ENCODE measurements around the gene LHX3. TPM values are rescaled to one million over a fixed set of nuclear protein-coding genes. Genes with fewer than 3 reads are reported as not detected.

Gene LHX3
- total and polyA plus RNA-seq, 4 donors: not detected

DNA sequence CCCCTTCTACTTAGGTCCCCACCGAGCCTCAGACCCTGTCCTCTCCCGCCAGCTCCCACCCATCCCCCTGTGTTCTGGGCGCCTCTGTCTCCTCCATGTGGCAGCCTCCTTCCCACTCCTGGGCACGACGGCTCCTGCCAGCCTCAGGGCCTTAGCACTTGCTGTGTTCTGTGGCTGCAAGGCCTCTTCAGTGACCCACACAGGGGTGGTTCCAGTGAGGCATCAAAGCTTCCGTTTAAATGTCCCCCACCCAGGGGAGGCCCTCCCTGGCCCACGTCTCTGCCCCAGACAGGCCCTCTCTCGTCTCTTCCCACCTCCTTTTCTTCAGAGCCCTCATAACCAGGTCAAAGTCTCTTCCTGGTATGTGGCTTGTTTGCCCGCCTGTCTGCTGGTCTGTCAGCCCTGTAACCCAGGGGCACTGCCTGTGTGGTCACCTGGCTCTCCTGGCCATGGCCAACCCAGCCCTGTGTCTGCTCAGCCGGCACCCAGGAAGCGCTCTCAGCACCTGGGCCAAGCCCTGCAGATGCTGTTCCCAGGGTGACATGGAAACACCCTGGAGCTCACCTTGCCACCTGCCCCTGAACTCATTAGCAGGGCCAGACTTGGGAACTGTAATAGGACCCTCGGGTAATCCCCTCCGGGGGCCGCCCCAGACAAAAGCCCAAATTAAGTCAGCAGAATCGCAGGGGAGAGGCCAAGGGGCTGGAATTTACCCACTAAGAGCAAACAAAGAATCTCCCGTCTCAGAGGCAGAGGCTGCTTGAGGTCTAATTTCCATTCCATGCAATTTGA, 33.7 kb downstream of the LHX3 start:
- peaks cover 0 to 11% (median 0%) of the 10 kb centered on the region in 5 donors for H3K4me1 ChIP-seq (ENCODE audit: control insufficient read depth in 5 of 5, insufficient read depth in 5 of 5, low read length in 5 of 5)
- H3K4me3 ChIP-seq: no peak overlapping the region
- ATAC-seq (ENCODE audit: insufficient read depth, low FRiP score) (no peak), DNase-seq (peak; percentile 22 to 43 (median 37))
- no peak overlapping the region for H3K9ac ChIP-seq (ENCODE audit: insufficient read depth in 1 of 2, low read length in 2 of 2)
- no peak overlapping the region for H3K27ac ChIP-seq (ENCODE audit: low read depth in 1 of 2, low read length in 1 of 2)
- no peaks in the 10 kb centered on the region for H3K9me3 ChIP-seq (ENCODE audit: control insufficient read depth in 4 of 4, insufficient read depth in 3 of 4, low read length in 3 of 4)
- TF ChIP-seq CTCF (IDR thresholded peaks at IDR 0.05; ENCODE audit: control extremely low read depth, extremely low read depth): no peak
- 43 to 66% methylated on average over 16 of the region's 16 CpGs for WGBS, 2 donors
- peaks cover 0 to 2% (median 0%) of the 10 kb centered on the region in 3 donors for H3K27me3 ChIP-seq (ENCODE audit: control insufficient read depth in 3 of 3, insufficient read depth in 3 of 3, low read length in 2 of 3)
- no peaks in the 10 kb centered on the region for H3K36me3 ChIP-seq (ENCODE audit: control insufficient read depth in 4 of 4, insufficient read depth in 4 of 4, low read length in 4 of 4)

DNA sequence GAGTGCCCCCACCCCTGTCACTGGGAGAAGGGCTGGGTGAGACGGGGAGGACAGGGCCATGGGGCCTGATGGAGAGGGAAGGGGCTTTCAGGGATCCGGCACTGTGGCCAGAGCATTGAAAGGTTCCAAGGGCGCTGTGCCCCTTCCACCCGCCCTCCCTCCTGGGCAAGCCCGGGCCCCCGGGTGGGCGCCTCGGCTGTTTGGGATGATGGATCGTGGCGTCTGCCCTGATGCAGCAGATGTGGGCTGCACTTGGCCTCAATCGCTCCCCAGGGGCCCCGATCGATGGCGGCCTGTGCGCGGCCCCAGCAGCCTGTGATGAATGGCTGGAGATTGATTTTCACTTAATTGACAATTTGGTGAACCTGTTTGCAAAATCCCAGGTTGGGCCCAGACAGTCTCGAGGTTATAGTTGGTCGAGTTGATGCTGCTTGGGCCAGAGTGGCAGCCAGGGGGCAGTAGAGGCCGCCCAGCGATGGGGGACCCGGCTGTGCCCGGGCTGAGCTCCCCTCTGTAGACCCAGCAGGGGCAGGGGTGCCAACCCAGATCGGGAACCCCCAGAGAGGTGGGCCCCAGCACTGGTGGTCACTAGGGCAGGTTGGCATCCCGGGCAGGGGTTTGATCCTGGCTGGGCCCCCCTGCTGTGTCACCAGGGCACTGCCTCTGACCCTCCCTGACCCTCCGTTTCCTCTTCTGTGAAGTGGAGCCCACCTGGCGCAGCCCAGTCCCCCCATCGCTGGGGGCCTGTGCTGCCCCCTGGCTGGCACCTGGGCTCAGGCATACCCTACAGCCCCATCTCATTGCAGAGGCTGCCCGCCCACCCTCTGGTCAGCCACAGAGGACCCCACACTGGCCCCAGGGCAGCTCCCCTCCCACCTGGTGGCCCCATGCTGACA, 34.7 kb downstream of the LHX3 start:
- no peak overlapping the region for H3K27ac ChIP-seq (ENCODE audit: low read depth in 1 of 2, low read length in 1 of 2)
- H3K27me3 ChIP-seq (ENCODE audit: control insufficient read depth in 3 of 3, insufficient read depth in 3 of 3, low read length in 2 of 3): peaks cover 0 to 2% (median 0%) of the 10 kb centered on the region in 3 donors
- H3K4me3 ChIP-seq: no peak overlapping the region
- H3K9ac ChIP-seq (ENCODE audit: insufficient read depth in 1 of 2, low read length in 2 of 2): no peak overlapping the region
- WGBS, 2 donors: 43 to 51% methylated on average over 28 of the region's 28 CpGs
- no peaks in the 10 kb centered on the region for H3K9me3 ChIP-seq (ENCODE audit: control insufficient read depth in 4 of 4, insufficient read depth in 3 of 4, low read length in 3 of 4)
- DNase-seq (peak in 1 of 3 donors; percentile 43), ATAC-seq (ENCODE audit: insufficient read depth, low FRiP score) (no peak)
- no peaks in the 10 kb centered on the region for H3K36me3 ChIP-seq (ENCODE audit: control insufficient read depth in 4 of 4, insufficient read depth in 4 of 4, low read length in 4 of 4)
- H3K4me1 ChIP-seq (ENCODE audit: control insufficient read depth in 5 of 5, insufficient read depth in 5 of 5, low read length in 5 of 5): peaks cover 0 to 3% (median 0%) of the 10 kb centered on the region in 5 donors
- TF ChIP-seq CTCF (IDR thresholded peaks at IDR 0.05; ENCODE audit: control extremely low read depth, extremely low read depth): peak; percentile 29

- Histone ChIP-seq H3K36me3 (ENCODE audit: control insufficient read depth in 4 of 4, insufficient read depth in 4 of 4, low read length in 4 of 4) (no peaks in the 10 kb centered on the region), H3K27ac (ENCODE audit: low read depth in 1 of 2, low read length in 1 of 2) (no peak overlapping the region), H3K27me3 (ENCODE audit: control insufficient read depth in 3 of 3, insufficient read depth in 3 of 3, low read length in 2 of 3) (peaks cover 0 to 2% (median 0%) of the 10 kb centered on the region in 3 donors), H3K9me3 (ENCODE audit: control insufficient read depth in 4 of 4, insufficient read depth in 3 of 4, low read length in 3 of 4) (no peaks in the 10 kb centered on the region), H3K9ac (ENCODE audit: insufficient read depth in 1 of 2, low read length in 2 of 2) (no peak overlapping the region), H3K4me3 (no peak overlapping the region), H3K4me1 (ENCODE audit: control insufficient read depth in 5 of 5, insufficient read depth in 5 of 5, low read length in 5 of 5) (no peaks in the 10 kb centered on the region)
- no peak for TF ChIP-seq CTCF (IDR thresholded peaks at IDR 0.05; ENCODE audit: control extremely low read depth, extremely low read depth)
- no peak for DNase-seq
- 63 to 83% methylated on average over 6 of the region's 6 CpGs for WGBS, 2 donors
- no peak for ATAC-seq (ENCODE audit: insufficient read depth, low FRiP score)
These were observed 35.4 kb downstream of the LHX3 start for GRCh38 chr9:136169495-136169894.
